Stomach (tissue), 9 donors: ENCODE measurements around the gene EIF5A2. TPM values are rescaled to one million over a fixed set of nuclear protein-coding genes. Genes with fewer than 3 reads are reported as not detected.
"Not testable (repeated sequence)": the region's sequence is repeated elsewhere in the genome, so short reads cannot be mapped to it uniquely, and the experiment has no call there.

Source experiments
- DNase-seq, 2 donors: peaks; one replicate each; pipeline versions ENCODE4 v3.0.0 to v3.0.0-alpha.2; 2013 to 2019
- H3K27ac ChIP-seq, 5 donors: fragments of 200-600 bp in 4 of 5; sonication (generic) in 4 of 5; one replicate each; pipeline ENCODE4 v1.5.1; 2013 to 2019; ENCODE audit warnings: mild to moderate bottlenecking in 1 of 5, moderate library complexity in 1 of 5
- H3K27me3 ChIP-seq, 3 donors: fragments of 200-600 bp; sonication (generic); one replicate each; pipeline ENCODE4 v1.5.1; 2017 to 2019; ENCODE audit warnings: mixed run types in 1 of 3
- H3K36me3 ChIP-seq, 4 donors: fragments of 200-600 bp; sonication (generic); 1 replicate in 3 of 4; 2 replicates in 1 of 4; pipeline ENCODE4 v1.5.1; 2016 to 2019
- H3K4me1 ChIP-seq, 4 donors: fragments of 200-600 bp; sonication (generic); one replicate each; pipeline ENCODE4 v1.5.1; 2016 to 2019
- H3K4me3 ChIP-seq, 4 donors: fragments of 200-600 bp; sonication (generic) in 3 of 4; one replicate each; pipeline ENCODE4 v1.5.1; 2016 to 2019; ENCODE audit warnings: mild to moderate bottlenecking in 1 of 4
- H3K9me3 ChIP-seq, 4 donors: fragments of 200-600 bp; sonication (generic); one replicate each; pipeline ENCODE4 v1.5.1; 2016 to 2019
- CTCF ChIP-seq, 7 experiments: fragments of 450-650 bp in 4 of 7; fragments of 200-600 bp in 3 of 7; sonication (generic) in 3 of 7; IDR thresholded peaks; one replicate each; pipeline ENCODE4 v1.5.1; 2016 to 2019; ENCODE audit warnings: antibody characterized with exemption in 7 of 7, control low read depth in 2 of 7, mild to moderate bottlenecking in 1 of 7
- EP300 ChIP-seq: sonication (generic); formaldehyde crosslinking; IDR thresholded peaks from one replicate; pipeline ENCODE4 v1.6.1; 2017; ENCODE audit warnings: antibody characterized with exemption
- POLR2A ChIP-seq, 4 donors: fragments of 450-650 bp; IDR thresholded peaks; one replicate each; pipeline ENCODE4 v1.6.1; 2016; ENCODE audit warnings: antibody characterized with exemption in 4 of 4, control low read depth in 2 of 4, mild to moderate bottlenecking in 1 of 4, moderate library complexity in 1 of 4
- POLR2AphosphoS5 ChIP-seq, 3 donors: sonication (generic); formaldehyde crosslinking; IDR thresholded peaks; one replicate each; pipeline ENCODE4 v1.6.1; 2016; ENCODE audit warnings: antibody characterized with exemption in 3 of 3
- WGBS, 5 donors: extraction: QIAGEN DNeasy Blood & Tissue Kit in 3 of 5; methylation state at CpG; one replicate each; pipeline versions ENCODE4 v1.1.5 to v1.1.7; 2013 to 2018; 5-methylcytosine and 5-hydroxymethylcytosine counted together
- intact Hi-C: fragments of 100-400 bp; cut with DNase I; formaldehyde crosslinking; loops from one replicate; pipeline ENCODE4 v1.15.1; 2023; ENCODE audit warnings: low total_unique reads
- polyA plus RNA-seq, 3 donors: library from polyadenylated mRNA; stranded (reverse); fragments of 200-250 nt; gene quantifications; one replicate each; pipeline ENCODE4 v1.2.3, GENCODE V29; 2013
- total RNA-seq, 5 donors: library from RNA; depleted of rRNA; stranded (reverse); fragments of >200 nt; gene quantifications; one replicate each; pipeline versions ENCODE4 v1.1.0 to v1.2.3, GENCODE V29; 2014 to 2016
- donor health status: healthy with polysubstance abuse.
- donor health status: Bipolar disorder and iron deficiency.
- donor health status: healthy.

The EIF5A2 gene
- total and polyA plus RNA-seq, 8 donors: 1.5 to 27.2 (median 4.8) TPM

GRCh38 chr3:170949211-170949610, 40.8 kb upstream of the EIF5A2 start:
- no peak for DNase-seq
- intact Hi-C loops: no loop called here
- H3K4me3 ChIP-seq: no peak overlapping the region
- WGBS, 5 donors: 61 to 71% (median 68%) methylated on average over 2 of the region's 2 CpGs
- no peak for TF ChIP-seq POLR2AphosphoS5 (IDR thresholded peaks at IDR 0.05)
- TF ChIP-seq EP300: no peak
- no peak for TF ChIP-seq CTCF (IDR thresholded peaks at IDR 0.05)
- no peak for TF ChIP-seq POLR2A (IDR thresholded peaks at IDR 0.05)
- H3K27me3 ChIP-seq: no peaks in the 10 kb centered on the region
- no peaks in the 10 kb centered on the region for H3K4me1 ChIP-seq
- no peaks in the 10 kb centered on the region for H3K36me3 ChIP-seq
- H3K9me3 ChIP-seq: no peaks in the 10 kb centered on the region
- no peak overlapping the region for H3K27ac ChIP-seq

GRCh38 chr3:170947018-170947769, 38.8 kb upstream of the EIF5A2 start:
- intact Hi-C loops: no loop called here
- DNase-seq: no peak
- Histone ChIP-seq H3K27me3 (no peaks in the 10 kb centered on the region), H3K9me3 (peaks cover 0 to 4% (median 0%) of the 10 kb centered on the region in 4 donors), H3K27ac (no peak overlapping the region), H3K4me1 (no peaks in the 10 kb centered on the region), H3K4me3 (no peak overlapping the region), H3K36me3 (no peaks in the 10 kb centered on the region)
- 91 to 97% (median 95%) methylated on average over 16 to 25 of the region's 25 CpGs for WGBS, 5 donors
- TF ChIP-seq POLR2A (IDR thresholded peaks at IDR 0.05): no peak
- no peak for TF ChIP-seq EP300
- TF ChIP-seq CTCF (IDR thresholded peaks at IDR 0.05): no peak
- no peak for TF ChIP-seq POLR2AphosphoS5 (IDR thresholded peaks at IDR 0.05)

- peaks cover 0 to 36% (median 22%) of the 10 kb centered on the region in 4 donors for H3K9me3 ChIP-seq
- no peaks in the 10 kb centered on the region for H3K27me3 ChIP-seq
- intact Hi-C loops: no loop called here
- no peak for DNase-seq
- no peak overlapping the region for H3K4me3 ChIP-seq
- H3K36me3 ChIP-seq: no peaks in the 10 kb centered on the region
- TF ChIP-seq EP300 (no peak), CTCF (IDR thresholded peaks at IDR 0.05) (no peak), POLR2A (IDR thresholded peaks at IDR 0.05) (no peak), POLR2AphosphoS5 (IDR thresholded peaks at IDR 0.05) (no peak)
- H3K27ac ChIP-seq: no peak overlapping the region
- H3K4me1 ChIP-seq: no peaks in the 10 kb centered on the region
Measured at GRCh38 chr3:170942011-170942410, 33.6 kb upstream of the EIF5A2 start.

GRCh38 chr3:170941551-170941950, 33.1 kb upstream of the EIF5A2 start:
- intact Hi-C loops: no loop called here
- no peak overlapping the region for H3K4me3 ChIP-seq
- no peak overlapping the region for H3K27ac ChIP-seq
- no peaks in the 10 kb centered on the region for H3K27me3 ChIP-seq
- no peaks in the 10 kb centered on the region for H3K4me1 ChIP-seq
- DNase-seq: no peak
- peaks cover 0 to 36% (median 22%) of the 10 kb centered on the region in 4 donors for H3K9me3 ChIP-seq
- no peak for TF ChIP-seq CTCF (IDR thresholded peaks at IDR 0.05)
- TF ChIP-seq POLR2A (IDR thresholded peaks at IDR 0.05): no peak
- H3K36me3 ChIP-seq: no peaks in the 10 kb centered on the region
- 57 to 81% (median 73%) methylated on average over 1 of the region's 1 CpG for WGBS, 5 donors

GRCh38 chr3:170933039-170933438, 24.6 kb upstream of the EIF5A2 start:
- intact Hi-C loops, DNase-seq, H3K27me3 ChIP-seq, H3K36me3 ChIP-seq, H3K4me1 ChIP-seq, H3K9me3 ChIP-seq, H3K4me3 ChIP-seq, H3K27ac ChIP-seq: not testable (repeated sequence)
- 85 to 94% (median 92%) methylated on average over 4 of the region's 4 CpGs for WGBS, 5 donors

GRCh38 chr3:170923553-170923952, 15.1 kb upstream of the EIF5A2 start:
- DNase-seq, H3K4me3 ChIP-seq, intact Hi-C loops, H3K27me3 ChIP-seq, H3K4me1 ChIP-seq, H3K36me3 ChIP-seq, H3K27ac ChIP-seq: not testable (repeated sequence)
- WGBS, 5 donors: 89 to 98% (median 97%) methylated on average over 12 to 27 of the region's 27 CpGs
- H3K9me3 ChIP-seq: peaks cover 0 to 35% (median 12%) of the 10 kb centered on the region in 4 donors
